ENCODE measurements around the gene TRHDE. TPM values are rescaled to one million over a fixed set of nuclear protein-coding genes. Genes with fewer than 3 reads are reported as not detected.

Gene TRHDE
- total and polyA plus RNA-seq, 9 of the 15 experiments (the other 6 are each of a cell fraction or from before 2014, with no cell fraction given): 0.03 to 0.29 (median 0.09) TPM

- H2AFZ ChIP-seq (ENCODE audit: low read depth, low read length): no peak overlapping the region
- no peak overlapping the region for H3K9ac ChIP-seq (ENCODE audit: insufficient read depth in 1 of 2, low read depth in 2 of 2, low read length in 2 of 2)
- no peaks in the 10 kb centered on the region for H4K20me1 ChIP-seq (replicated peaks; ENCODE audit: control insufficient read depth, insufficient read depth, low read length)
- TF ChIP-seq ZSCAN32 (CRISPR knock-in tag; IDR thresholded peaks at IDR 0.05) (no peak), NUFIP1 (IDR thresholded peaks at IDR 0.05; ENCODE audit: partially characterized antibody) (no peak)
- DNase-seq (ENCODE audit: extremely low read depth in 1 of 4, low spot score in 3 of 4): no peak
- no peaks in the 10 kb centered on the region for H3K4me1 ChIP-seq (replicated peaks in 1 of 2; ENCODE audit: control insufficient read depth in 2 of 2, insufficient read depth in 2 of 2, low read length in 2 of 2)
- H3K36me3 ChIP-seq (ENCODE audit: control insufficient read depth, insufficient read depth, low read length): no peaks in the 10 kb centered on the region
- WGBS (ENCODE audit: insufficient coverage, low coverage, missing lambda C conversion rate): 4% methylated on average over 3 of the region's 3 CpGs
- no peak for FAIRE-seq
- H3K4me2 ChIP-seq (ENCODE audit: insufficient read depth, low read length): no peak overlapping the region
- no peaks in the 10 kb centered on the region for H3K9me3 ChIP-seq (replicated peaks; ENCODE audit: control insufficient read depth, insufficient read depth, low read depth, low read length)
- no peaks in the 10 kb centered on the region for H3K27me3 ChIP-seq (ENCODE audit: control insufficient read depth in 2 of 2, insufficient read depth in 2 of 2, low read length in 2 of 2)
- in situ Hi-C loops (cut with MboI) (no loop called here), intact Hi-C loops (cut with micrococcal nuclease) (no loop called here)
- H3K27ac ChIP-seq (ENCODE audit: extremely low read depth, low read depth, low read length): no peak overlapping the region
- CTCF ChIA-PET (ENCODE audit: low intra/inter-chr PET ratio): no interaction called here
- H3K79me2 ChIP-seq (ENCODE audit: control insufficient read depth, insufficient read depth, low read length): no peaks in the 10 kb centered on the region
- H3K9me1 ChIP-seq (ENCODE audit: control insufficient read depth, insufficient read depth, low read length): no peaks in the 10 kb centered on the region
- no peak for ATAC-seq
- POLR2A ChIA-PET: interaction anchor here (0.6 to 0.7 kb wide), 2 partner anchors 14 to 18 kb away, joined by 3 read pairs; no protein-coding TSS in a partner anchor
- H3K4me3 ChIP-seq: no peak overlapping the region
- BruUV-seq (replicated peaks): no TSS peak
Measured at GRCh38 chr12:72523754-72524153, 251.6 kb downstream of the TRHDE start.

- Histone ChIP-seq H3K9me1 (ENCODE audit: control insufficient read depth, insufficient read depth, low read length) (no peaks in the 10 kb centered on the region), H3K79me2 (ENCODE audit: control insufficient read depth, insufficient read depth, low read length) (no peaks in the 10 kb centered on the region), H3K4me2 (ENCODE audit: insufficient read depth, low read length) (no peak overlapping the region), H3K9ac (ENCODE audit: insufficient read depth in 1 of 2, low read depth in 2 of 2, low read length in 2 of 2) (no peak overlapping the region), H3K4me1 (replicated peaks in 1 of 2; ENCODE audit: control insufficient read depth in 2 of 2, insufficient read depth in 2 of 2, low read length in 2 of 2) (no peaks in the 10 kb centered on the region), H3K27me3 (ENCODE audit: control insufficient read depth in 2 of 2, insufficient read depth in 2 of 2, low read length in 2 of 2) (no peaks in the 10 kb centered on the region), H3K9me3 (replicated peaks; ENCODE audit: control insufficient read depth, insufficient read depth, low read depth, low read length) (no peaks in the 10 kb centered on the region), H3K27ac (ENCODE audit: extremely low read depth, low read depth, low read length) (no peak overlapping the region), H3K4me3 (no peak overlapping the region), H4K20me1 (replicated peaks; ENCODE audit: control insufficient read depth, insufficient read depth, low read length) (no peaks in the 10 kb centered on the region), H2AFZ (ENCODE audit: low read depth, low read length) (no peak overlapping the region), H3K36me3 (ENCODE audit: control insufficient read depth, insufficient read depth, low read length) (no peaks in the 10 kb centered on the region)
- intact Hi-C loops (cut with micrococcal nuclease): no loop called here
- in situ Hi-C loops (cut with MboI): no loop called here
- WGBS (ENCODE audit: insufficient coverage, low coverage, missing lambda C conversion rate): 0% methylated on average over 1 of the region's 1 CpG
- no peak for DNase-seq (ENCODE audit: extremely low read depth in 1 of 4, low spot score in 3 of 4)
- CTCF ChIA-PET (ENCODE audit: low intra/inter-chr PET ratio): no interaction called here
- ATAC-seq: no peak
- POLR2A ChIA-PET: no interaction called here
- no peak for FAIRE-seq
- BruUV-seq (replicated peaks): no TSS peak
- TF ChIP-seq POLR2A (conservative IDR thresholded peaks at IDR 0.05) (no peak), ZNF512 (tag; IDR thresholded peaks at IDR 0.05) (no peak), ZNF436 (CRISPR knock-in tag; IDR thresholded peaks at IDR 0.05) (no peak), SAFB2 (IDR thresholded peaks at IDR 0.05; ENCODE audit: borderline replicate concordance, low read depth, low read length, severe bottlenecking) (no peak), MAFF (IDR thresholded peaks at IDR 0.05; ENCODE audit: low read length) (no peak), NFIX (CRISPR knock-in tag; IDR thresholded peaks at IDR 0.05; ENCODE audit: low read depth) (no peak), MEIS2 (IDR thresholded peaks at IDR 0.05; ENCODE audit: partially characterized antibody) (no peak), LEF1 (IDR thresholded peaks at IDR 0.05) (no peak), RNF219 (CRISPR knock-in tag; IDR thresholded peaks at IDR 0.05) (no peak), CHD1 (IDR thresholded peaks at IDR 0.05; ENCODE audit: low read length) (no peak), BMI1 (IDR thresholded peaks at IDR 0.05; ENCODE audit: low read length) (no peak), PTTG1 (tag; IDR thresholded peaks at IDR 0.05; ENCODE audit: low read depth) (no peak)
Measured at GRCh38 chr12:72535212-72535990, 263.2 kb downstream of the TRHDE start.
